ENCODE data around the gene C2orf80.
"Not testable (repeated sequence)": the region's sequence is repeated elsewhere in the genome, so short reads cannot be mapped to it uniquely, and the experiment has no call there.

- not testable (repeated sequence) for TF ChIP-seq EP300, CTCF, POLR2A (IDR thresholded peaks at IDR 0.05)
These were observed 72.4 kb downstream of the C2orf80 start for GRCh38 chr2:208117390-208117789.
